ENCODE data around the gene CDK9. TPM values are rescaled to one million over a fixed set of nuclear protein-coding genes. Genes with fewer than 3 reads are reported as not detected.

The CDK9 gene
- total RNA-seq, 1 experiment from 2014 or later, result 68.0 TPM

DNA sequence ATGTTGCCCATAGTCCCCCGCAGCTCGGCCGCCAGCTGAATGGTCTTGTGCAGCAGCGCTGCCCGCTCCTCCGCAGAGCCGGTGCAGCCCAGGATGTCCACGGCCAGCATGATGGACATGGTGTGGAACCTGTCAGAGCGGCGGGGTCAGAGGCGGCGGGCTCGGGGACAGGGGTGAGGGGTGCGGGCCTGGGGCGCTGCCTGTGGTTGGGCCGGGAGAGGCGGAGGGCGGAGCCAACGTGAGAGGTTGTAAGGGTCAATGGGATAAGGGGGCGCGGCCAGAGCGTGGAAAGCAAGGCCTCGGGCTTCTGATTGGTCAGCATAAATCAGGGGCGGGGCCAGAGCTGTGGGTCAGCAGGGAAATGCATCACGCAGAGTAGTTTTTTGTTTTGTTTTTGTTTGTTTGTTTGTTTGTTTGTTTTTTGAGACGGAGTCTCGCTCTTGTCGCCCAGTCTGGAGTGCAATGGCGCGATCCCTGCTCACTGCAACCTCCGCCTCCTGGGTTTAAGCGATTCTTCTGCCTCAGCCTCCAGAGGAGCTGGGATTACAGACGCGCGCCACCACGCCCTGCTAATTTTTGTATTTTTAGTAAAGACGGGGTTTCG is 43.9 kb upstream of the CDK9 start:
- intact Hi-C loops (cut with micrococcal nuclease; ENCODE audit: unreplicated experiment), result no loop called here
- POLR2A ChIA-PET (ENCODE audit: low non-redundant PET), result no interaction called here
- H3K36me3 ChIP-seq (ENCODE audit: insufficient read depth, low read length, poor library complexity, severe bottlenecking), result no peaks in the 10 kb centered on the region
- H3K4me1 ChIP-seq (ENCODE audit: insufficient read depth, low read length, poor library complexity, severe bottlenecking), result no peaks in the 10 kb centered on the region
- TF ChIP-seq, protein P1, sequence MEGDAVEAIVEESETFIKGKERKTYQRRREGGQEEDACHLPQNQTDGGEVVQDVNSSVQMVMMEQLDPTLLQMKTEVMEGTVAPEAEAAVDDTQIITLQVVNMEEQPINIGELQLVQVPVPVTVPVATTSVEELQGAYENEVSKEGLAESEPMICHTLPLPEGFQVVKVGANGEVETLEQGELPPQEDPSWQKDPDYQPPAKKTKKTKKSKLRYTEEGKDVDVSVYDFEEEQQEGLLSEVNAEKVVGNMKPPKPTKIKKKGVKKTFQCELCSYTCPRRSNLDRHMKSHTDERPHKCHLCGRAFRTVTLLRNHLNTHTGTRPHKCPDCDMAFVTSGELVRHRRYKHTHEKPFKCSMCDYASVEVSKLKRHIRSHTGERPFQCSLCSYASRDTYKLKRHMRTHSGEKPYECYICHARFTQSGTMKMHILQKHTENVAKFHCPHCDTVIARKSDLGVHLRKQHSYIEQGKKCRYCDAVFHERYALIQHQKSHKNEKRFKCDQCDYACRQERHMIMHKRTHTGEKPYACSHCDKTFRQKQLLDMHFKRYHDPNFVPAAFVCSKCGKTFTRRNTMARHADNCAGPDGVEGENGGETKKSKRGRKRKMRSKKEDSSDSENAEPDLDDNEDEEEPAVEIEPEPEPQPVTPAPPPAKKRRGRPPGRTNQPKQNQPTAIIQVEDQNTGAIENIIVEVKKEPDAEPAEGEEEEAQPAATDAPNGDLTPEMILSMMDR (conservative IDR thresholded peaks at IDR 0.05; ENCODE audit: low read depth, low read length), result no peak
- TF ChIP-seq EZH2 (IDR thresholded peaks at IDR 0.05; ENCODE audit: borderline replicate concordance, low read depth, low read length, poor library complexity, severe bottlenecking), result no peak
- no peak for DNase-seq (ENCODE audit: low spot score)
- CTCF ChIA-PET, result interaction anchor here (2.9 kb wide), 1 partner anchor 7 kb away, joined by 7 read pairs; the partner anchor contains the start of gene TOR2A
- BruUV-seq (replicated peaks), result no TSS peak
- H3K4me3 ChIP-seq (ENCODE audit: low read depth, low read length, poor library complexity, severe bottlenecking), result peak overlapping the region; percentile 30
- no peaks in the 10 kb centered on the region for H3K9me3 ChIP-seq (ENCODE audit: low read depth, low read length, poor library complexity, severe bottlenecking)
- no peak overlapping the region for H3K27ac ChIP-seq (ENCODE audit: low read depth, low read length, poor library complexity, severe bottlenecking)
- H3K27me3 ChIP-seq (replicated peaks; ENCODE audit: insufficient read depth, low read depth, low read length, poor library complexity), result no peaks in the 10 kb centered on the region

DNA sequence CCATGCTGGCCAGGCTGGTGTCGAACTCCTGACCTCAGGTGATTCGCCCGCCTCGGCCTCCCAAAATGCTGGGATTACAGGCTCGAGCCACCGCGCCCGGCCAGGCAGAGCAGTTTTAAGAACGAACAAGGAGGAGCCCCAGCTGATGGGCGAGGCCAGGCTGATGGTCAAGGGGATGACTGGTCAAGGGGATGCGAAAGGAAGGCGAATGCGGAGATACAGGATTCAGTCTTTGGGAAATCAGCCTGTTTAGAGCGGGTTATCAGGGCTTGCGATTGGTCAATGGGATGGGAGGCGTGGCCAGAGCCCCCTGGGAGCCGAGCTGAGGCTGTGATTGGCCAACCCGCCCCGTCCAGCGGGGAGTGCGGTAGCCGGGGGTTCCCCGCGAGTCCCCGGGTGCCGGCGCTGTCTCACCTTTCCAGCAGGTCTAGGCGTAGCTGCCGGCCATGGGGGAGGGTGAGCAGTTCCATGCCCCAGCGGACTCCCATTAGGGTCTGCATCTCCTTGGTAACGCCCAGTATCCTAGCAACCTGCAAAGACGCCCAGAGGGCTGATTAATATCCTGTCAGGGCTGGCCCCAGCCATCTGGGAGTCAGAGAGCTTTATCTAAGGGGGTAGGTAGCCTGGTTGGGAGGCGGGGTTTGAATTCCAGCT is 43.3 kb upstream of the CDK9 start:
- DNase-seq (ENCODE audit: low spot score), result peak; percentile 77
- Histone ChIP-seq H3K4me1 (ENCODE audit: insufficient read depth, low read length, poor library complexity, severe bottlenecking) (no peaks in the 10 kb centered on the region), H3K9me3 (ENCODE audit: low read depth, low read length, poor library complexity, severe bottlenecking) (no peaks in the 10 kb centered on the region), H3K27ac (ENCODE audit: low read depth, low read length, poor library complexity, severe bottlenecking) (no peak overlapping the region), H3K36me3 (ENCODE audit: insufficient read depth, low read length, poor library complexity, severe bottlenecking) (no peaks in the 10 kb centered on the region), H3K27me3 (replicated peaks; ENCODE audit: insufficient read depth, low read depth, low read length, poor library complexity) (no peaks in the 10 kb centered on the region), H3K4me3 (ENCODE audit: low read depth, low read length, poor library complexity, severe bottlenecking) (peak overlapping the region; percentile 30)
- no TSS peak for BruUV-seq (replicated peaks)
- TF ChIP-seq, protein P1 (conservative IDR thresholded peaks at IDR 0.05; ENCODE audit: low read depth, low read length), result no peak
- TF ChIP-seq EZH2 (IDR thresholded peaks at IDR 0.05; ENCODE audit: borderline replicate concordance, low read depth, low read length, poor library complexity, severe bottlenecking), result no peak
- POLR2A ChIA-PET (ENCODE audit: low non-redundant PET), result no interaction called here
- CTCF ChIA-PET, result interaction anchor here (2.9 kb wide), 1 partner anchor 8 kb away, joined by 7 read pairs; the partner anchor contains the start of gene TOR2A
- intact Hi-C loops (cut with micrococcal nuclease; ENCODE audit: unreplicated experiment), result no loop called here

DNA sequence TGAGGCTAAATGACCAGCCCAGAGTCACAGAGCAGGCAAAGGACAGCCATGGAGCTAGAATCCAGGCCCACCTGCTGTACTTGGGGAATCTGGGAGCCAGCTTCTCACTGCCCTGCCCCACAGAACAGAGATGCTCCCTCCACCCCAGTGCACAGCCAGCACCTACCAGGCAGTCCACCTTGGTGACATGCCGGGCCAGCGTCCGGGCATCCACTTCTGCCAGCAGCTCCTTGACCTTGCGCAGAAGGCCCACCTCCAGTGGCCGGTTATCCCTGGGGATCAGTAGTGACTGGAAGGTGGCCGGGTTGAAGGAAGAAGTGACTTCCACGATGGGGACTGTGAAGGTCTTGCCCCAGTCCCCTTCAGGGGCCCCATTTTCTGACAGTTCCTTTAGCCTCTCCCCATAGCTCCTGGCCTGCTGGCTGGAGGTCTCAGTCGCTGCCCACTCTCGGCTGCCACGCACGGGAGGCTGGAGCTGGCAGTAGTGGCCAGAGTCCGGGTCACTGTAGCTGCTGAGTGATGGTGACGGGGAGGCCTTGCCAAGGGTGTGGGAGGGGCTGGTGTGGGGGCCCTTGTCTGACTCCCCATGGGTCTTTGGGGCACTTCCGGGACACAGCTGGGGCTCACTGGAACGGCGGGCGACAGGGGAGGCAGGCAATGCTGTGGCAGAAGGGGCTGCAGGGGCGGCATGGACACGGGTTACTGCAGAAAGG is 41.3 kb upstream of the CDK9 start:
- no peak for TF ChIP-seq EZH2 (IDR thresholded peaks at IDR 0.05; ENCODE audit: borderline replicate concordance, low read depth, low read length, poor library complexity, severe bottlenecking)
- TF ChIP-seq, protein P1 (conservative IDR thresholded peaks at IDR 0.05; ENCODE audit: low read depth, low read length), result no peak
- POLR2A ChIA-PET (ENCODE audit: low non-redundant PET), result no interaction called here
- CTCF ChIA-PET, result interaction anchor here (2.9 kb wide), 1 partner anchor 10 kb away, joined by 7 read pairs; the partner anchor contains the start of gene TOR2A
- DNase-seq (ENCODE audit: low spot score), result no peak
- Histone ChIP-seq H3K27ac (ENCODE audit: low read depth, low read length, poor library complexity, severe bottlenecking) (no peak overlapping the region), H3K4me1 (ENCODE audit: insufficient read depth, low read length, poor library complexity, severe bottlenecking) (no peaks in the 10 kb centered on the region), H3K9me3 (ENCODE audit: low read depth, low read length, poor library complexity, severe bottlenecking) (no peaks in the 10 kb centered on the region), H3K4me3 (ENCODE audit: low read depth, low read length, poor library complexity, severe bottlenecking) (no peak overlapping the region), H3K36me3 (ENCODE audit: insufficient read depth, low read length, poor library complexity, severe bottlenecking) (no peaks in the 10 kb centered on the region), H3K27me3 (replicated peaks; ENCODE audit: insufficient read depth, low read depth, low read length, poor library complexity) (no peaks in the 10 kb centered on the region)
- no TSS peak for BruUV-seq (replicated peaks)
- intact Hi-C loops (cut with micrococcal nuclease; ENCODE audit: unreplicated experiment), result no loop called here
